DOHH2 (cell line): ENCODE measurements around the gene PTPN21.

ENCODE experiments used
- H3F3A ChIP-seq: fragments of 200-600 bp; sonication (generic), shearing (Covaris generic); 2 replicates; pipeline ENCODE4 v1.6.0; 2016; ENCODE audit warnings: antibody characterized with exemption, mild to moderate bottlenecking; ENCODE audit not compliant: control insufficient read depth, insufficient read depth
- H3K27ac ChIP-seq: fragments of 200-600 bp; sonication (generic); 2 replicates; pipeline ENCODE4 v1.5.1; 2014; ENCODE audit warnings: low read depth, mild to moderate bottlenecking, low read length, moderate library complexity
- H3K27me3 ChIP-seq: fragments of 200-600 bp; sonication (generic); 2 replicates; pipeline ENCODE4 v1.6.1; 2014; ENCODE audit warnings: mild to moderate bottlenecking, low read length, mixed read lengths; ENCODE audit not compliant: control insufficient read depth
- H3K36me3 ChIP-seq: fragments of 200-600 bp; sonication (generic); 2 replicates; pipeline ENCODE4 v1.6.1; 2014; ENCODE audit warnings: mild to moderate bottlenecking, low read length, moderate library complexity, mixed read lengths; ENCODE audit not compliant: control insufficient read depth
- H3K4me1 ChIP-seq: fragments of 200-600 bp; sonication (generic); 2 replicates; pipeline ENCODE4 v1.6.1; 2014; ENCODE audit warnings: mild to moderate bottlenecking, low read length, mixed read lengths; ENCODE audit not compliant: control insufficient read depth
- H3K4me2 ChIP-seq: fragments of 200-600 bp; sonication (generic); 2 replicates; pipeline ENCODE4 v1.6.0; 2014; ENCODE audit warnings: mild to moderate bottlenecking, low read length, moderate library complexity
- H3K4me3 ChIP-seq: fragments of 200-600 bp; sonication (generic); 2 replicates; pipeline ENCODE4 v1.5.1; 2014; ENCODE audit warnings: mild to moderate bottlenecking, low read length, mixed read lengths
- H3K79me2 ChIP-seq: fragments of 200-600 bp; sonication (generic); 2 replicates; pipeline ENCODE4 v1.6.1; 2014; ENCODE audit warnings: mild to moderate bottlenecking, low read length, mixed read lengths; ENCODE audit not compliant: control insufficient read depth
- H3K9me2 ChIP-seq: fragments of 200-600 bp; sonication (generic); replicated peaks from 2 replicates; pipeline ENCODE4 v1.6.1; 2014; ENCODE audit warnings: mild to moderate bottlenecking, low read length, mixed read lengths; ENCODE audit not compliant: control insufficient read depth
- H3K9me3 ChIP-seq: fragments of 200-600 bp; sonication (generic); 2 replicates; pipeline ENCODE4 v1.6.1; 2014; ENCODE audit warnings: antibody characterized with exemption, low read length, mixed read lengths; ENCODE audit not compliant: control insufficient read depth, insufficient read depth
- H4K20me1 ChIP-seq: fragments of 200-600 bp; sonication (generic); 2 replicates; pipeline ENCODE4 v1.6.0; 2014; ENCODE audit warnings: low read depth, mild to moderate bottlenecking, antibody characterized with exemption, low read length, moderate library complexity; ENCODE audit not compliant: control insufficient read depth, insufficient read depth
- EZH2phosphoT487 ChIP-seq: fragments of 200-600 bp; sonication (generic); IDR thresholded peaks from 2 replicates; pipeline ENCODE4 v1.6.1; 2017; ENCODE audit warnings: borderline replicate concordance, mild to moderate bottlenecking, antibody characterized with exemption, low read length, moderate library complexity, mixed read lengths
- TF ChIP-seq, protein P1 (sequence below): fragments of 200-600 bp; sonication (generic); IDR thresholded peaks from one replicate; pipeline ENCODE4 v1.5.1; 2014; ENCODE audit warnings: antibody characterized with exemption, mild to moderate bottlenecking, low read depth, low read length; ENCODE audit not compliant: poor library complexity, severe bottlenecking

PTPN21 gene

DNA sequence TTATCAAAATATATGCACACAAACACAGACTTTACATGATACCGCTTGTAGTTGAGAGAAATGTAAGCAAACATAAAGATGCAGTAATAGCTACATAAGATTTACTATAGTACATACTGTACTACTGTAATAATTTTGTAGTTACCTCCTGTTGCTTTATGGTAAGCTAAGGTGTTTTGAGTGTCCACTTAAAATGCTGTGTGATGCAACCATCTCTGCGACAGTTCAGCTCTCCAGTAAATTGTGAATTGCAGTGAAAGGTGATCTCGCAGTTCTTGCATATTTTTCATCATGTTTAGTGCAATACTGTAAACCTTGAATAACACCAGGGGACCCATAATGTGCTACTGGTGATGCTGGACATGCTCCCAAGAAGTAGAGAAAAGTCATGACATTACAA, 29.6 kb upstream of the PTPN21 start:
- TF ChIP-seq, protein P1, sequence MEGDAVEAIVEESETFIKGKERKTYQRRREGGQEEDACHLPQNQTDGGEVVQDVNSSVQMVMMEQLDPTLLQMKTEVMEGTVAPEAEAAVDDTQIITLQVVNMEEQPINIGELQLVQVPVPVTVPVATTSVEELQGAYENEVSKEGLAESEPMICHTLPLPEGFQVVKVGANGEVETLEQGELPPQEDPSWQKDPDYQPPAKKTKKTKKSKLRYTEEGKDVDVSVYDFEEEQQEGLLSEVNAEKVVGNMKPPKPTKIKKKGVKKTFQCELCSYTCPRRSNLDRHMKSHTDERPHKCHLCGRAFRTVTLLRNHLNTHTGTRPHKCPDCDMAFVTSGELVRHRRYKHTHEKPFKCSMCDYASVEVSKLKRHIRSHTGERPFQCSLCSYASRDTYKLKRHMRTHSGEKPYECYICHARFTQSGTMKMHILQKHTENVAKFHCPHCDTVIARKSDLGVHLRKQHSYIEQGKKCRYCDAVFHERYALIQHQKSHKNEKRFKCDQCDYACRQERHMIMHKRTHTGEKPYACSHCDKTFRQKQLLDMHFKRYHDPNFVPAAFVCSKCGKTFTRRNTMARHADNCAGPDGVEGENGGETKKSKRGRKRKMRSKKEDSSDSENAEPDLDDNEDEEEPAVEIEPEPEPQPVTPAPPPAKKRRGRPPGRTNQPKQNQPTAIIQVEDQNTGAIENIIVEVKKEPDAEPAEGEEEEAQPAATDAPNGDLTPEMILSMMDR: no peak
- TF ChIP-seq EZH2phosphoT487: no peak
- H3F3A ChIP-seq: no peaks in the 10 kb centered on the region
- no peaks in the 10 kb centered on the region for H3K9me3 ChIP-seq
- H4K20me1 ChIP-seq: no peaks in the 10 kb centered on the region
- no peak overlapping the region for H3K27ac ChIP-seq
- H3K9me2 ChIP-seq: no peaks in the 10 kb centered on the region
- no peaks in the 10 kb centered on the region for H3K27me3 ChIP-seq
- no peak overlapping the region for H3K4me3 ChIP-seq
- H3K4me2 ChIP-seq: no peak overlapping the region
- no peaks in the 10 kb centered on the region for H3K4me1 ChIP-seq
- H3K79me2 ChIP-seq: no peaks in the 10 kb centered on the region
- peaks cover 76% of the 10 kb centered on the region for H3K36me3 ChIP-seq

DNA sequence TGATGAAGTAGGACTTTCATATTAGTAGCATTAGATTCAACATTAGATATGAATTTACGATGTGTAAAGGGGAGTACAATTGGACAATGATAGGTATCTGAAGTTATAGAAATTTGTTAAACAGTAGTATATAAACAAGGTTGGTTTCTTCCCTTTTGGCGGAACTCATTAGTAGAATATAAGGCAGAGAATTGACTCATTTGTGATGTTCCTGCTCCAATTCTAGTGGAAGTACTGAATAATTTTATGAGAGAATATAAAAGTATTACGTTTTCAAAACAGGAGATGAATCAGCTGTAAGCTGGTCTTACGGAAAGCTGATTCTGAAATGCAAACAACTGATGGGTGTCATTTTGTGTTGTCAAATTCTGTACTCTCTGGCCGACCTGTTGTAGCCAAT, 21.4 kb upstream of the PTPN21 start:
- Histone ChIP-seq H3K4me2 (no peak overlapping the region), H3K4me3 (no peak overlapping the region), H4K20me1 (no peaks in the 10 kb centered on the region), H3K36me3 (peaks cover 84% of the 10 kb centered on the region), H3K4me1 (no peaks in the 10 kb centered on the region), H3K9me2 (no peaks in the 10 kb centered on the region), H3K9me3 (no peaks in the 10 kb centered on the region), H3K27me3 (no peaks in the 10 kb centered on the region), H3F3A (no peaks in the 10 kb centered on the region), H3K79me2 (no peaks in the 10 kb centered on the region), H3K27ac (no peak overlapping the region)
- TF ChIP-seq EZH2phosphoT487: no peak
- TF ChIP-seq, protein P1: no peak

DNA sequence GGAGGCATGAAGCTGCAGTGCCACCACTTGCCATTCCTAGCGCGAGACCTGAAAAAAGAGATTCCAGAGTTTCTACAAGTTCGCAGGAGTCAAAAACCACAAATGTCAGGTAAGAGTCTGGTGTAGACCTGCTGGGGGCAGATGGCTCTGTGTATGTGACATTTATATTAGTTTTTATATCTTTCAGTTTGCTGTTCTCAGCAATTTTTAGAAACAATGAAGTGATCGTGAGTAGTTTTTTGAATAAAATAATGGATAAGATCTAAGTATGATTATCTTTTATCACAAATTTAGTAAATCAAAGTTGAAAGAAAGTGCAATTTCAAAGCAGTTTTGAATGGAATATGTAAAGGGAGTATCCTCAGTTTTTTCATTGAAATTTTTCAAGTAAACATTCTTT, 17.3 kb upstream of the PTPN21 start:
- H3K4me2 ChIP-seq: no peak overlapping the region
- TF ChIP-seq, protein P1: no peak
- no peak for TF ChIP-seq EZH2phosphoT487
- no peaks in the 10 kb centered on the region for H4K20me1 ChIP-seq
- no peaks in the 10 kb centered on the region for H3K27me3 ChIP-seq
- no peaks in the 10 kb centered on the region for H3F3A ChIP-seq
- no peak overlapping the region for H3K27ac ChIP-seq
- H3K9me2 ChIP-seq: no peaks in the 10 kb centered on the region
- H3K4me3 ChIP-seq: no peak overlapping the region
- no peaks in the 10 kb centered on the region for H3K4me1 ChIP-seq
- H3K36me3 ChIP-seq: peaks cover 86% of the 10 kb centered on the region
- H3K79me2 ChIP-seq: 0 out of 2 replicates have a peak, but pooled peaks cover 2% of the 10 kb centered on the region
- H3K9me3 ChIP-seq: no peaks in the 10 kb centered on the region

DNA sequence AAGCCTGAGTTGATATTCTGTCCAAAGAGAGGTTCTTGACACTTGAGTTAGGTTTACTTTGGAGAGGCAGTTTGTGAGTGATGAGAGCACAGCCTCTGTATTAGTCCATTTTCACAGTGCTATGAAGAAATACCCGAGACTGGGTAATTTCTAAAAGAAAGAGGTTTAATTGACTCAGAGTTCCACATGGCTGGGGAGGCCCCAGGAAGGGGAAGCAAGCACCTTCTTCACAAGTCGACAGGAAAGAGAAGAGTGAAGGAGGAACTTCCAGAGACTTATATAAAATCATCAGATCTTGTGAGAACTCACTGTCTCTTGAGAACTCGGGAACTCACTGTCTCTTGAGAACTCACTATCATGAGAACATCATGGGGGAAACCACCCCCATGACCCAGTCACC, 13.4 kb upstream of the PTPN21 start:
- no peak for TF ChIP-seq EZH2phosphoT487
- TF ChIP-seq, protein P1: no peak
- H3K27me3 ChIP-seq: no peaks in the 10 kb centered on the region
- peaks cover 11% of the 10 kb centered on the region for H3K4me1 ChIP-seq
- no peak overlapping the region for H3K27ac ChIP-seq
- no peaks in the 10 kb centered on the region for H3F3A ChIP-seq
- H4K20me1 ChIP-seq: no peaks in the 10 kb centered on the region
- H3K36me3 ChIP-seq: peaks cover 66% of the 10 kb centered on the region
- no peak overlapping the region for H3K4me2 ChIP-seq
- H3K4me3 ChIP-seq: no peak overlapping the region
- no peaks in the 10 kb centered on the region for H3K9me3 ChIP-seq
- peaks cover 32% of the 10 kb centered on the region for H3K79me2 ChIP-seq
- H3K9me2 ChIP-seq: no peaks in the 10 kb centered on the region
